Measurements from ENCODE around the gene MPP2. TPM values are rescaled to one million over a fixed set of nuclear protein-coding genes. Genes with fewer than 3 reads are reported as not detected.
"Not testable (repeated sequence)": the region's sequence is repeated elsewhere in the genome, so short reads cannot be mapped to it uniquely, and the experiment has no call there.

The MPP2 gene, protein sequence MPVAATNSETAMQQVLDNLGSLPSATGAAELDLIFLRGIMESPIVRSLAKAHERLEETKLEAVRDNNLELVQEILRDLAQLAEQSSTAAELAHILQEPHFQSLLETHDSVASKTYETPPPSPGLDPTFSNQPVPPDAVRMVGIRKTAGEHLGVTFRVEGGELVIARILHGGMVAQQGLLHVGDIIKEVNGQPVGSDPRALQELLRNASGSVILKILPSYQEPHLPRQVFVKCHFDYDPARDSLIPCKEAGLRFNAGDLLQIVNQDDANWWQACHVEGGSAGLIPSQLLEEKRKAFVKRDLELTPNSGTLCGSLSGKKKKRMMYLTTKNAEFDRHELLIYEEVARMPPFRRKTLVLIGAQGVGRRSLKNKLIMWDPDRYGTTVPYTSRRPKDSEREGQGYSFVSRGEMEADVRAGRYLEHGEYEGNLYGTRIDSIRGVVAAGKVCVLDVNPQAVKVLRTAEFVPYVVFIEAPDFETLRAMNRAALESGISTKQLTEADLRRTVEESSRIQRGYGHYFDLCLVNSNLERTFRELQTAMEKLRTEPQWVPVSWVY
- total RNA-seq: 3.0 TPM

DNA sequence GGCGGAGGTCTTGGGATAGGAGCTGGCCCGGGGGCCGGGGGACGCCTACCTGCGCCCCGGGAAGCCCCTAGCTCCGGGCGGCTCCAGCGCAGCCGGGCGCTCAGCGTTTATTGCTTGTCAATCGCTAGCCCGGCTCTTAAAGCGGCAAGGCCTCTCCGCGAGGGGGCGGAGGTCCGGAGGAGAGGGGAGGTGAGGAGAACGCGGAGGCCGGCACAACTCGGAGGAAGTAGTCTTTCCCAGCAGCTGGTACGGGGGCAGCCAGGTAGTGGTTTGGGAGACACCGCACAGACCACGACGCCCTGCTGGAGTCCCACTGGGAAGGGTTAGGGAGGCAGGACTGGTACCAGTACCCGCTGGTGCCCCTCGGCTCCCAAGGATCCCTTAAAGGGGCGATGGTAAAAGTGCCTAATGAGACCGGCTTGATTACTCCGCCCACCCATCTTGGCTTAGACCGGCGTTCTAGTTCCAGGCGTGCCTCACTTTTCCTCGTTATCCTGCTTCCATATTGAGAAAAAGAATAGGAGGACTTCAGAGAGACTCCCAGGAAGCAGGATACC, at the start of gene MPP2:
MPP2 (minus strand) TSS at position 112 of the 557 bp plus-strand sequence. CDS start 3,076 bp downstream, outside the sequence.
- peak; percentile 83 for DNase-seq

DNA sequence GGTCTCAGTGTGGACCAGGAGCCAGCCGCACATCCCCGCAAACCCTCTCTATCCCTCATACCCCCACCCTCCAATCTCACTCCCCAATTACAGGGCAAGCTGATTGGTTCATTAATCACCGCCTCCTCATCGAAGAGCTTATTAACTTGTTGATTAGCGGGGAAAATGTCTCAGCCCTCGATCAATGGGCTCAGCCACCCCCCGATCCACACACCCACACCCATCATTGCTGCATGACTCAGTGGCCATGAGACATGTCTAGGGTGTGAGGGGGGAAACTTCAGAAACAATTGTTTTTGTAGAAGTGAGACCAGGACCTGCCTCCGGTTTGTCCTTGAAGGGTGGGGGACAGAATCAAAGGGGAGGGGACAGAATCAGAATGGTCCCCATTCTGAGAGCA, 48.9 kb upstream of the MPP2 start:
- no peak for DNase-seq

DNA sequence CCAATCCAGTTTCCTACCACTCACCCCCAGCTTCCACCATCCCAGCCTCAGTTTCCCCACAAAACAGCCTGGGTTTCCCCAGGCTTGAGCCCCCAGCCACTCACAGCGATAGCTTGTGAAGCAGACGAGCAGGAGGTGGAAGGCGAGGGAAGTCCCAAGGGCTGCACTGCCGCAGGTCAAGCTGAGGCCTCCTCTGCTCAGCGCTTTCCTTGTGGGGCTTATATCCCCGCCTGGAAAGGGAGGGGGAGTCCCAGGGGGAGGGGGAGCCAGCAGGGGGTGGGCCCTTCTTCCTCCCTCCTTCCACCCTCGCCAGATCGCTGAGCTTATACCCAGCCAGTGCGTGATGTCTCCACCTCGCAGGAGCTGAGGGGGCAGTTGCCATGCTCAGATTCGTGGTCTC, 46.4 kb upstream of the MPP2 start, which contains the start of gene PYY:
PYY (minus strand) TSS at position 195 of the 400 bp plus-strand sequence. CDS start 457 bp downstream, outside the sequence.
- DNase-seq: no peak

DNA sequence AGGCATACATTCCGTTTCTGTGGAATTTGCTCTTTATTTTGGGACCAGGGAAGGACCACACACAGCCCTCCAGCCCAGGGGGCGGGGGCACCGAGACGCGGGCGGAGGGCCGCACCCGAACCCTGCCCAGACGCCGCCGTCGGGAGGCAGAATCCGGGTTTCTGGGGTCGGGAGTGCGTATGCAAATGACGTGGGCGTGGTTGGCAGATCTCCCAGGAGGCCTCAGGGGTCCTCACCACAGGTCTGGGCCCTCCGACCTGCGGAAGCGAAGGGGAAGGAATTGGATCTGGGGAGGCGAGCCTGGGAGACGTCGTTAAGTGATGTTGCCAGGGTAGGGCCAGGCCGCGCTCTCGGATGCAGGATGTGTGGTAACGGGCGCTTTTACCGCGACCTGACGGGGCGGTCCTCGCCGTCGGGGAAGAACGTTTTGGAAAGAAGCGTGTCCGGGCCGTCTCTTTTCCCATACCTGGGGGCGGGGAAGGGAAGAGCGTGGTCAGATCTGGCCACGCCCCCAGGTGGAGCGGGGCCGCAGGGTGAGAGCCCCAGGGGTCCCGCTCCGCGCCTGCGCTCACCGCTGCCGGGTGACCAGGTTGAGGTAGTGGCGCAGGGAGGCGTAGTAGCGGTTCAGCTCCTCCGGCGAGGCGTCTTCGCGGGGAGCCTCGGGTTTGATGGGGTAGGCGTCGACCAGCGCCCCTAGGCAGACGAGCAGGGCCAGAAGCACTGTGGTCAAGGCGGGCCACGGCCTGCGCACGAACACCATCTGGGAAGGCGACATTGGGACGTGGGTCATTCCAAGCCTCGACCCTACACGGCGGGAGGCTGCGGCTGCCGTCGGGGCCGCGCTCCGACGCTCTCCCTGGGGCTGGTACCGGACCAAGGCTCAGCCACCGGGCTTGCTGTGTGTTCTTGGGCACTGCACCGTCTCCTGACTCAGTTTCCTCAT, 45.7 kb upstream of the MPP2 start:
- DNase-seq: no peak

DNA sequence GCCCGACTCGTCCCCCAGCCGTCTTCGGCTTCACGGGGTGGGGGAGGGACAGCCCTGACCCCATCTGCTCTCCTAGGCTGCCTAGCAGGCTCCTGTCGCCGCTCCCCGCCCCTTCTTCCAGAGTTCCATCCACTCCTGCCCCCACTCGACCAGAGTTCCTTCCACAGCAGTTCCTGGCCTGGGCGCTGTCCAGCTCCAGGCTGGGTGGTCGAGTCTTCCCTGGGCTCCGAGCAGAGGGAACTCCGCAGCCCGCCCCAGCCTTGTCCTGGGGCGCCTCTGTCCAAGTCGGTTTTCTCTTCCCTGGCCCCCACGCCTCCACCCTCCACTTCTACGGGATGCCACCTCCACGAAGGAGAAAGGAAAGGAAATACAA, 45.0 kb upstream of the MPP2 start:
- no peak for DNase-seq

DNA sequence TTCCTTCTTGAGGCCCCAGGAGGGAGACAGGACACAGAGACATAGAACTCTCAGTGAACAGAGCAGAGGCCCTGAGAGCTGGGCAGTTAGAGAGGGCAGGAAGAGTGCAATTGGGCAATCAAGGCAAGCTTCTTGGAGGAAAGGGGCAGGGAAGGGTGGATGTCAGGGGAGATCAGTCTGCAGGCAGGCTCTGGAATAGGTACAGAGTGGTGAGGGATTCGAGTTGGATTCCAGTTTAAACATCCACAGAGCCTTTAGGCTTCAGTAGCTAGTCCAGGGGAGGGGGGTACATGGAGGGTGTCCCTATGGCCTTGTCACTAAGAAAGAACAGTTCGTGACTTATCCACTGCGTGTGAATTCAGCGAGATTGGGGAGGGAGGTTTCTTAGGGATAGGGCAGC, 44.4 kb upstream of the MPP2 start:
- no peak for DNase-seq

DNA sequence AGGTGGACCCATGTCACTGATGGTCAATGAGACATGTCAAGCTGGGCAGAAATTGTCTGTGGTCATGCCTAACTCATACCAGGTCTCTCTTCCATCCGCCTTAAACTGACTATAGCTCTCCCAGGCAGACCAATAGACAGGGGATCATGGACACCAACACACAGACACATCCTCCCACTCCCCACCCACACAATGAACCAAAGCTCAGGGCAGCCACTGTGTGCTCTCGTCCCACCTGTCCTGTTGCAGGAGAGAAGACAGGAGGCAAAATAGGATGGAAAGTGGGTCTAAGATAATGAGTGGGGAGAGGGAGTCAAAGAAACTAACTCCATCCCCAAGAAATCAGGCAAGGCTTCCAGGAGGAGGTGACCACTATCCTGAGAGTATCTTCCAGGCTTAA, 43.2 kb upstream of the MPP2 start:
- DNase-seq: no peak

DNA sequence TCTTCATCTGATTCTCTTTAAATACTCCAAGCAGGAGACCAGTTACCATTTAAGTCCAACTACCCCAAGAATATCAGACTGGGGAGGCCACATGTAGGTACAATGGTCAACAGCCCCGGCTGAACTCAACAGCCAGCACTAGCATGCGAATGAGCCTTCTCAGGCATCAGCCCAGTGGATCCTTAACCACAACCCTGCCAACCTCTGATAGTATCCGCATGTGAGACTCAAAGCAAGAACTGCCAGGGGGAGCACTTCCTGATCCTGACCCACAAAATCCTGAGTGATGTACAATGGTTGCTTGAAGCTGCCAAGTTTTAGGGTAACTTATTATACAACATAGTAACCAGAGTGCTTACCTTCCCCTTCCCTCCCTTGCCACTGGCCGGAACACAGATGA, 42.4 kb upstream of the MPP2 start:
- no peak for DNase-seq

DNA sequence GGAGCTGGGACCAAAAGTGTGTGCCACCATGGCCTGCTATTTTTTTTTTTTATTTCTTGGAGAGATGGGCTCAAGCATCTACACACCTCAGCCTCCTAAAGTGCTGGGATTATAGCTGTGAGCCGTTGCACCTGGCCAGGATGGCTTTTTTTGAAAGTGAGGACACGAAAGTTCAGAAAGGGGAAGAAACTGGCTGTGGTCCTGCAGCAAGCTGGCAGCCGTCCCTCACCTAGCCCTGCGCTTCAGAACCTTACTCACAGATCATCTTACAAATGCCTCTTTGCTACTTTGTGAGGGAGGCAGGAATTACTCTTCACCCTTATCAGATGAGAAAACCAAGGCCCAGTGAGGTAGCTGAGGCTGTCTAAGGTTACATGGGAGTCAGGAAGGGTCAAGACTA, 39.4 kb upstream of the MPP2 start:
- no peak for DNase-seq

DNA sequence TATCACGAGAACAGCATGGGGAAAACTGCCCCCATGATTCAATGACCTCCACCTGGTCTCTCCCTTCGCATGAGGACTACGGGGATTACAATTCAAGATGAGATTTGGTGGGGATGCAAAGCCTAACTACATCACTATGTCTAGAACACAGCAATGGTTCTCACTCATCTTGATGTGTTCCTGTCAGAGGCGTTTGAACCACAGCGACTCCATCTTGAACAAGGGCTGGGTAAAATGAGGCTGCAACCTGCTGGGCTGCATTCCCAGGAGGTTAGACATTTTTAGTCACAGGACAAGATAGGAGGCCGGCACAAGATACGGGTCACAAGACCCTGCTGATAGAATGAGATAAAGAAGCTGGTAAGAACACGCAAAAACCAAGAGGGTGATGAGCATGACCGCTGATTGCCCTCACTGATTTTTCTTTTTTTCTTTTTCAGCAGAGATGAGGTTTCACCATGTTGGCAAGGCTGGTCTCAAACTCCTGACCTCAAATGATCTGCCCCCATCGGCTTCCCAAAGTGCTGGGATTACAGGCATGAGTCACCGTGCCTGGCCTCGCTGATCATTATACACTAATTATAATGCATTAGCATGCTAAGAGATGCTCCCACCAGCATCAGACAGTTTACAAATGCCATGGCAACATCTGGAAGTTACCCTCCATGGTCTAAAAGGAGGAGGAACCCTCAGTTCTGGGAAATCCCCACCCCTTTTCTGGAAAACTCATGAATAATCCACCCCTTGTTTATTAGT, 37.9 kb upstream of the MPP2 start:
- DNase-seq: no peak

DNA sequence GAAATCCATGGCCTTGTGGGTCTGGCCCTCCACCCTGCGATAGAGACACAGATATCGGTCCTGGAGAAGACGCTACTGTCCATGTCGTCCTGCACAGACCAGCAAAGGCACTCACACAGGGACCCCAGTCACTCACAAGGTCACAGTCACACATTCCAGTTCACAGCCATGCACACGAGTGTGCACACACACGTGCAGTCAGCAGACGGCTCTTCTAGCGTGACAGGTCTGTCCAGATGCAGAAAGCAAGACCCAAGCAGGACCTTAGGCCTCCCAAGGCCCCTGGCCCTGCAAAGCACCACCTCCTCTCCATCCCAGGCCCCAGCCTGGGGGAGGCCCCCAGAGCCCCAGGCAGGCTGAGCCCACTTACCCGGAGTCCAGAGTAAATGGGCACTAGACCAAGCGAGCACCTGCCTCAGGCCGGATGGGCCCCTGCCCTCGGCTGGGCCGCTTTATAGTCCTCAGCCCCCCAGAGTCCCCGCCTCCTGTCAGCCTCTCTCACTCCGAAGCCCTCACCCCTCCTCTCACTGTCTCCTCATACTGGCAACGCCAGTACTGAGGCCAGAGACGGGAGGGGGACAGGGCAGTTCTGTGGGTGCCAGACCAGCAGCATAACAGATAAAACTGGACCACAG, 34.8 kb upstream of the MPP2 start, which contains the start of gene PPY:
PPY (minus strand) TSS at position 426 of the 635 bp plus-strand sequence. CDS start 822 bp downstream, outside the sequence.
- no peak for DNase-seq

DNA sequence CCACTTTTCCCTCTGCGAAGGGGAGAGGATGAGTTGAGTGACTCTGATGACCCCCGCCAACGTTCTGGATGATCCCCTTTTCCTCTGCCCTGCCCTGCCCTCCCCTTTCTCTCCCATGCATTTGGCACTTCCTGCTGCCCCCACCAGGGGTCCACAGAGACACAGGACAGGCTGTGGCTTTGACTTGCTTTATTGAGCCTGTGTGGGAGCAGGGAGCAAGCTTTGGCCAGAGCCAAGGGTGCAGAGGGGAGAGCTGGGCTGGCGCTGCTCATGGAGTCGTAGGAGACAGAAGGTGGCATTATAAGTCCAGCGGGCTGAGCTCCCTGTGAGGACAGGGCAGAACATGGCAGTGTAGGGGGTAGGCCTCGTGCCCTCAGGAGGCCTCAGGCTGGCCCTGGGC, 33.3 kb upstream of the MPP2 start:
- no peak for DNase-seq

DNA sequence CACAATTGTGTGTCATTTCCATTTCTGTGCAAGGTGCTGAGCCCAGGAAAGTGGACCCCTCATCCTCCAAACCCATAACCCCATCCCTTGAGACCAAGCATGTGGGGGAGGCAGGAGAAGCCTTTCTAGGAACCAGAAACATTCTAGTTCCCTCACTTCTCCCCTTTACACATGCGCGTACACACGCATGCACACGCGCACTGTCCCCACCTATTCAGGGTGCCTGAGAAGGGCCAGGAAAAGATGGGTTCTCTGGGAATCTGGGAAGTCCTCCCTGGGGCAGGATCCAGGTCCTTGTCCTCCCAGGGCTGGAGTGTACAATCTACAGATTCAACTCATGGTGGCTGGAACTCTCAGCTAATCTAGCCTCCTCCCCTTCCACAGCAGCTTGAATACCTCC, 32.5 kb upstream of the MPP2 start:
- no peak for DNase-seq

DNA sequence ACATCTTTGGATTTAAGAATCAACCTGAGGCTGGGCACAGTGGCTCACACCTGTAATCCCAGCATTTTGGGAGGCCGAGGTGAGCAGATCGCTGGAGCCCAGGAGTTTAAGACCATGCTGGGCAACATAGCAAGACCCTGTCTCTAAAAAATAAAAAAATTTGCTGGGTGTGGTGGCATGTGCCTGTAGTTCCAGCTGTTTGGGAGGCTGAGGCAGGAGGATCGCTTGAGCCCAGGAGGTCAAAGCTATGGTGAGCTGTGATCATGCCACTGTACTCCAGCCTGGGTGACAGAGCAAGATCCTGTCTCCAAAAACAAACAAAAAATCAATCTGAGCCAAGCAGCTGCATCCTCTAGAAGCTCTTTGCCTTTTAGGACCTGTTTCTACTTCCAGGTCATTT, 32.1 kb upstream of the MPP2 start:
- DNase-seq: not testable (repeated sequence)

DNA sequence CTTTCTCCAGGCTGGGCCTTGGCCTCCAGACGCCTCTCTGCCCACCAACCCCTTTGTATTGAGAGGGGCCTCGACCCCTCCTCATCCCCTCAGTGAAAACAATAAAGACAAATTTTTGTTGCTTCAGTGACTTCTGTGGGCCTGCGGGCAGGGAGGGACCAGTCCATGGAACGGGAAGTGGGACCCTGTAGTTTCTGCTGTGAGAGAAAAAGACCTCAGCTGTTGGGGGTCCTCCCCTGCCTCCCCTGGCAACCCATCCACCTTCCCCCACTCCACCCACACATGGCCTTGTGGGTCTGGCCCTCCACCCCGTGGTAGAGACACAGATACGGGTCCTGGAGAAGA, 31.5 kb upstream of the MPP2 start:
- no peak for DNase-seq

DNA sequence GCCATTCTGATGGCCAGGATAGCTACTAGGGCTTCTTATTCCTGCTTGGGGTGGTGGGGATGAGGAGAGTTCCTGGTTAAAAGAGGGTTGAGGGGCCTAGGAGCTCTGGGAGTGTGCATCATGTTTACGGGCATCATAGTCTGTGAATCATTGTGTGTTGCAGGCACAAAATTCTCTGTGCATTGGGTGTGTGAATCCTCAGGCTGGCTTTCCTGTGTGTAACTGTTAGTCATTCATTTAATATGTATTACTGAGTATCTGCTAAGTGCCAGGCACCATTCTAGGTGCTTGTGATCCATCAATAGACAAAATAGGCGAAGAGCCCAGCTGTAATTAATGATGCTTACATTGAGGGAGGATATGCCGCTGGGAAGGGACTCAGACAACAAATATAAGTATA, 29.1 kb upstream of the MPP2 start:
- DNase-seq: no peak

DNA sequence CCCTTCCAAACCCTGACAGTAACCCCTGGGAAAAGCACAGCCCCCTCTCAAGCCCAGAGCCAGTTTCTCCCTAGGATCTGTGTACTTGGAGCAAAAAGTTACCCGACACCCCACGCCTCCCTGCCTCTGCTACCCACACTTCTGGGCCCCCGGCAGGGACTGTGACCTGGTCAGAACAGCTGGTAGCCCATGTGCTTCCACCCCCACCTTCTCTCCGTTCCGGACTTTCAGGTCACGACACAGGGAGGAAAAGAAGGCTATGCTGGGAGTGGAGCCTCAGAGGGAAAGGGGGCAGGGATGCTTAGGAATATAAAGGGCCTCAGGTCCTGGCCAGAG, 28.6 kb upstream of the MPP2 start:
- DNase-seq: no peak

DNA sequence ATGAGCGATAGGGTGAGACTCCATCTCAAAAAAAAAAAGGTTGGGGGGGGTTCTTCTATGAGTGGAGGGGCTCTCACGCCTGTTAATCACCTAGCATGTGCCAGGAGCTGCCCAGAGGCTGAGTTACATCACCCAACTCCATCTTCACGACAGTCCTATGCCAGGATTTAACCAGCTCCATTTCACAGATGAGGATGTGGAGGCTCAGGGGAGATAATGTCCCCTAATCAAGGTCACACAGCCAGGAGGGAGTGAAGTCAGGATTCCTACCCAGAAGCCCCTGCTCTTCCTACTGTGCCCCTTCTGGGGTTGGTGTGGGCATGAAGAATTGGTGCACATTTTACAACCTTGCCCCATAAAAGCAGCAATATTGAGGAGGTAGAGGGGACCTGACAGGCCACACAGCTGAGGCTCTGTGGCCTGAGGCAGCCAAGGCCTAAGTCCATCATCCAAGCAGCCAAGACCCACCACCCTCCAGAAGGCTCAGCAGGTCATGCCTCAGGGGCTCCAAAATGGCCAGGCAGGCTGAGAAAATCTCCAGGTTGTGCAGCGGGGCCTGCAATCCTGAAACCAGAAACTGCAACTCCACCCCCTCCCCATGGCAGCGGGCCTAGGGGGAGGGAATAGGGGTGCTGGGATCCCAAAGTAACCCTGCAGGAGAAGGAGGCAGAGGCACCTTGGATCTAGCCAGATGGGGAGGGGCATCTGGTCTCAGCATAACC, 28.0 kb upstream of the MPP2 start:
- DNase-seq: no peak

DNA sequence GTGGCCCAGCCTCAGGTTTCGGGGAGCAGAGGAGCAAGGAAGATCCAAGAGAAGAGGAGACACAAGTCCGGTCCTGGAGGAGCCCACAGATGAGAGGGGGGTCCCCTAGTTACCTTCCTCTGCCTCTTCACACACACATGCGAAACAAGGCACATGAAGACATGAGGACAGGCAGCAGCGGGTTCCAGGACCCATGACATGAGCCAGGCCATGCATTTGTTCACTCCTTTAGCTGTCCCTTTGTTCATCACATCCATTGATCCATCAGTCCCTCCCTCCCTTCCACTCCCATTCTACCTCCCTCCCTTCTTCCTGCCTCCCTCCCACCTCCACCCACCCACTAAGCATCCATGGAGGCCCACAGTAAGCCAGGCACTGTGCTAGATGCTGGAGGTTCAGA, 25.6 kb upstream of the MPP2 start:
- DNase-seq: no peak

DNA sequence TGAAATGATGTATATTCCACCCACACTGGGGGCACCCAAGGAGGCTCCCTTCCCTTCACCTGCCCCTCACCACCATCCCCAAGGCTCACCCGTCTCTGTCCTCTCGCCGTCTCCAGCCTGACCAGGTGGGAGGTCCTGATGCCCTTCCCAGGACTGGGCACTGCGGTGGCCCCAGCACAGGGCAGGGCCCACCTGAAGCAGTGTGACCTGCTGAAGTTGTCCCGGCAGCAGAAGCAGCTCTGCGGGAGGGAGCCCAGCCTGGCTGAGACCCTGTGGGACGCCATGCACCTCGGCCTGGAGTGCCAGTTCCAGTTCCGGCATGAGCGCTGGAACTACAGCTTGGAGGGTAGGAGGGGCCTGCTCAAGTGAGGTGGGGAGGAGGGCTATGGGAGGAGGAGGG, 25.0 kb upstream of the MPP2 start:
- no peak for DNase-seq

DNA sequence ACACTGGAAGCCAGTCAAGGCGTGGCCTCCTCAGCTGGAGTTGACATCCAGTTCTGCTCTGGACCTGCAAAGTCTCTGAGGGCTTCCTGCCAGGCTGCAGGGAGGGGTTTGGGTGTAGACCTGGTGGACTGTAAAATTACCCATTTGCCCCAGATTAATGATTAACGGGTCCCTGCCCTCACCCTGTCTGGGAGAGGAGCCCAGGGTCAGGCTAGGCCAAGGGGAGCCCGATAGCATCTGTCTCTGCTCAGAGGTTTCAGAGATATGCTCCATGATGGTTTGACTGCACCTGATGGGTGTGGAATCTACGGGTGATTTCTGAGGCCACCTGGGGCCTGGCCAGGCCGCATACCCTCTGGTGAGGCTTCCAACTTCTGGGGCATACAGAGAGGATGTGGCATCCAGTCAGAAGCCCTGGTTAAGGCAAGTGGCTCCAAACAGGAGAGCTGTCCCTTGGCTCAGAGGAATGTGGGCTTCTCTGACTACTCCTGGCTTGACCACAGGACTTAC, 23.8 kb upstream of the MPP2 start:
- no peak for DNase-seq
